ENCODE data around the gene ABLIM3. TPM values are rescaled to one million over a fixed set of nuclear protein-coding genes. Genes with fewer than 3 reads are reported as not detected.

ABLIM3 gene
- total RNA-seq, 4 donors from 2014 or later, result 10.5 to 30.4 (median 22.3) TPM

GRCh38 chr5:149285153-149285552, 143.9 kb downstream of the ABLIM3 start:
- WGBS, 2 donors, result 78 to 89% methylated on average over 1 of the region's 1 CpG
- H3K4me3 ChIP-seq (replicated peaks in 1 of 3), result no peak overlapping the region
- TF ChIP-seq POLR2A (IDR thresholded peaks at IDR 0.05), result no peak
- DNase-seq, result no peak
- peak overlapping the region in 2 of 3 donors; percentile 27 to 40 for H3K27ac ChIP-seq
- intact Hi-C loops (cut with DNase I), result no loop called here
- no peaks in the 10 kb centered on the region for H3K9me3 ChIP-seq
- no peaks in the 10 kb centered on the region for H3K27me3 ChIP-seq
- H3K36me3 ChIP-seq, result no peaks in the 10 kb centered on the region
- H3K4me1 ChIP-seq, result no peaks in the 10 kb centered on the region

DNA sequence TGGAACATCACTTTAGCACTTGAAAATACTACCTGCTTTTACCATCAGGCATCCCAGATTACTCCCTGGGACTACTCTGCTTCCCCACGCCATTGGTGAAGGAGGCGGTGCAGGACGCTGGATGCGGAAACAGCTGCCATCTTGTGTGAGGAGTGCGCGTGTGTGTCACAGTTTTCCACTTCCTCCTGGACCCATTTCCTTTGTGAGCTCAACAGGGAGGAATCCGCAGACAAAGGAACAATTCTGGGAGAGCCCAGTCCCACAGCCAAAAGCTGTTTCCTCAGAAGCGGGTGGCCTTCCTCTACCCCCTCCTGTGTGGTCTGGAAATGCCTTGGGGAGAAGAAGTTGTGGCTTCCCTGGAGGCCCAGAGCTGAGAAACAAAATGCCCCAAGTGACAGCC, 147.1 kb downstream of the ABLIM3 start:
- TF ChIP-seq POLR2A (IDR thresholded peaks at IDR 0.05), result no peak
- TF ChIP-seq CTCF (IDR thresholded peaks at IDR 0.05), result no peak
- no peak for DNase-seq
- intact Hi-C loops (cut with DNase I), result no loop called here
- Histone ChIP-seq H3K27ac (peak overlapping the region; percentile 13 to 42 (median 14)), H3K27me3 (no peaks in the 10 kb centered on the region), H3K9me3 (no peaks in the 10 kb centered on the region), H3K36me3 (no peaks in the 10 kb centered on the region), H3K4me1 (no peaks in the 10 kb centered on the region), H3K4me3 (replicated peaks in 1 of 3) (no peak overlapping the region)
- WGBS, 2 donors, result 69 to 74% methylated on average over 8 of the region's 8 CpGs

DNA sequence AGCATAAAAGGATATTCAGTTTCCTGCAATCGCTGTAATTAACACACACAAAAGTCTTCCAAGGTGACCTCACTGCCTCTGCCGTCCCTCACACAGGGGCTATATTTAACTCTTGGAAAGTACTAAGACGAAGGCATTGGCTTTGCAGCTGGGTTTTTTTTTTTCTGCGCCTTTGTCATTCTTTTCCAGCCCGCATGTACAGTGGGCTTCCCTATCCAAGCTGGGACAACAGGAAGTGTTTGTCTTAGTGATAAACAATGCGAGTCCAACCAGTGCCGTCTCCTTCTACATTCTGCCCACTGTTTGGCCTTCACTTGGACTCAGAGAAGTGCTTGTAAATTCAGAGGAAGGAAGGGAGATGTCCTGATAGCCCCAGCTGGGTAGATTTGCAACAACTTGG, 148.0 kb downstream of the ABLIM3 start:
- no peak overlapping the region for H3K4me3 ChIP-seq (replicated peaks in 1 of 3)
- H3K9me3 ChIP-seq, result no peaks in the 10 kb centered on the region
- peak overlapping the region in 2 of 3 donors; percentile 13 to 42 for H3K27ac ChIP-seq
- H3K27me3 ChIP-seq, result no peaks in the 10 kb centered on the region
- intact Hi-C loops (cut with DNase I), result no loop called here
- TF ChIP-seq POLR2A (IDR thresholded peaks at IDR 0.05) (no peak), CTCF (IDR thresholded peaks at IDR 0.05) (no peak)
- DNase-seq, result no peak
- H3K36me3 ChIP-seq, result no peaks in the 10 kb centered on the region
- no peaks in the 10 kb centered on the region for H3K4me1 ChIP-seq
- 41 to 52% methylated on average over 7 of the region's 7 CpGs for WGBS, 2 donors

GRCh38 chr5:149294872-149295829, 153.9 kb downstream of the ABLIM3 start:
- Histone ChIP-seq H3K27ac (no peak overlapping the region), H3K4me3 (replicated peaks in 1 of 3) (no peak overlapping the region), H3K4me1 (peaks cover 0 to 4% of the 10 kb centered on the region in 2 donors), H3K27me3 (no peaks in the 10 kb centered on the region), H3K9me3 (no peaks in the 10 kb centered on the region), H3K36me3 (no peaks in the 10 kb centered on the region)
- no peak for DNase-seq
- 43 to 55% methylated on average over 10 of the region's 10 CpGs for WGBS, 2 donors
- intact Hi-C loops (cut with DNase I), result no loop called here
- no peak for TF ChIP-seq CTCF (IDR thresholded peaks at IDR 0.05)
- TF ChIP-seq POLR2A (IDR thresholded peaks at IDR 0.05), result no peak

DNA sequence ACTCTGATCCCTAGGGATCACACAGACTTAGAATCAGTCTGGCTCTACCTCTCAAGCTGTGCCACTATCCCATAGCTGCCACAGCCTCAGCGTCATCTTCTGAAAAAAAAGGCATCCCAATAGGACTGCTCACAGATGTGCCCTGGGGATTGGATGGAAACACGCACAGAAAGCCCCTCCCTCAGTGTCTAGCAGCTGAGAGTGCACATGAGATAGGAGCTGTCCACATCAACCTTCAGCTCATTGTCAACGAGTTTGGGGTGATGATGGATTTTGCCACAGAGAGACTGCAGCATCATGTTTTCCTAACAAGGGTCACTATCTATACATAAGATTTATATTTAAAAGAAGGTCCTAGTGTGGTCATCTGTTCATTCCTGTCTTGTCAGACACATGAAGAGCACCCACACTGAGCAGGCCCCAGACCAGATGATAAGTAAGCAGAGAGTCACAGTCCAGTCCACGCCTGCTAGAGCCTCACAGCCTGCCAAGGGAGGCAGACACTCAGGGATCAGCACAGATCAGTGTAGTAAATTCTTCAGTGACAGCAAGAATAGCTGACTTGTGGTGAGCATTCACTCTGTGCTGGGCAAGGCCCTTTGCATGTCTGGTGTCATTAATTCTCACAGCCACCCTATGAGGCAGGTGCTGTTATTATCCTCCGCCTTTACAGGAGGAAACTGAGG, 156.2 kb downstream of the ABLIM3 start:
- H3K27me3 ChIP-seq, result no peaks in the 10 kb centered on the region
- no peaks in the 10 kb centered on the region for H3K36me3 ChIP-seq
- H3K4me1 ChIP-seq, result peaks cover 0 to 4% of the 10 kb centered on the region in 2 donors
- H3K27ac ChIP-seq, result peak overlapping the region in 1 of 3 donors; percentile 17
- no peak for TF ChIP-seq POLR2A (IDR thresholded peaks at IDR 0.05)
- TF ChIP-seq CTCF (IDR thresholded peaks at IDR 0.05), result no peak
- no peak overlapping the region for H3K4me3 ChIP-seq (replicated peaks in 1 of 3)
- no peak for DNase-seq
- WGBS, 2 donors, result 87 to 91% methylated on average over 4 to 5 of the region's 5 CpGs
- intact Hi-C loops (cut with DNase I), result no loop called here
- no peaks in the 10 kb centered on the region for H3K9me3 ChIP-seq

Data from thyroid gland (tissue), 4 donors.